Stimulated activated CD8-positive, alpha-beta memory T cell treated with anti-CD3 and anti-CD28 coated beads, Interleukin-2, amount 100 ng/mL, for 48 hours (primary cell): ENCODE measurements around the gene FAM171A1.
"Not testable (repeated sequence)": the region's sequence is repeated elsewhere in the genome, so short reads cannot be mapped to it uniquely, and the experiment has no call there.

Experiments used
- DNase-seq, 2 donors: peaks; one replicate each; pipeline ENCODE4 v3.0.0-alpha.2; 2020; ENCODE audit warnings: low read depth in 2 of 2

The FAM171A1 gene

GRCh38 chr10:15290671-15291070, 80.4 kb downstream of the FAM171A1 start:
- DNase-seq, result no peak

- no peak for DNase-seq
Measured at GRCh38 chr10:15290150-15290549, 80.9 kb downstream of the FAM171A1 start.

GRCh38 chr10:15280974-15281373, 90.1 kb downstream of the FAM171A1 start:
- DNase-seq, result no peak

DNA sequence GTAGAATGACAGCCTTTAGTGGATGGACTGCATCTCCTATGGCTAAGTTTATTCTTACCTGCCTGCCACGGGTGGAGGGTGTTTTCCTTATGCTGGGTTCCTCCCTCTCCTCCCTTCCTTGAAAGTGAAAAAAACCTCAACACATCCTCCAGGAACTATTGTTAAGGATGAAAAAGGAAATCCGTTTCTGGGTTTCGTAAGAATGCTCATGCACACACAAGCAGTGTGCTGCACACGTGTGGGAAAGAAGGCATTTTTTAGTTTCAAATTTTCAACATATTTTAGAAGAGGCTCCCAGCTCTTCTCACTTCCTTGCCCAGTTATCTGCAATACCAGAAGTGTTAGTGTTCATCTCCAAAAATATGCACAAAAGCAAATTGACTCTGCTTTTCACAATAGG, 90.6 kb downstream of the FAM171A1 start:
- no peak for DNase-seq

GRCh38 chr10:15279236-15279635, 91.9 kb downstream of the FAM171A1 start:
- no peak for DNase-seq

DNA sequence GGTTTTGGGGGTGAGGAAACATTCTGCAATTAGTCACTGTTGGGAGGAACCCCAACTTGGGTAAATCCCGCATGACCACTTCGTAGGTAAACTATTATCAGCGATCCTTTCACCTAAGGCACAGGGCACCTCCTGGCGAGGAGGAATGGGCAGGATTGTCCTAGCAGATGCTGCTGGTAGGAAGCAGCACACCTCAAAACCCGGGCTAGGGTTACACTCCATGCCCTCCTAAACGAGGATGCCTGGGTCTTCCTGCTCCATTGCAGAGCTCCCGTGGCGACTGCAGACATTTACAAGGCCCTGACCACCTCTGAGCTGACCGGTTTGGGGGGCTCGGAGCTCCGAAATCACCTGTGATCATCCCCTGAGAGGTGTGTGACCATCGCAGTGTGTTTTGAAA, 92.3 kb downstream of the FAM171A1 start:
- no peak for DNase-seq

DNA sequence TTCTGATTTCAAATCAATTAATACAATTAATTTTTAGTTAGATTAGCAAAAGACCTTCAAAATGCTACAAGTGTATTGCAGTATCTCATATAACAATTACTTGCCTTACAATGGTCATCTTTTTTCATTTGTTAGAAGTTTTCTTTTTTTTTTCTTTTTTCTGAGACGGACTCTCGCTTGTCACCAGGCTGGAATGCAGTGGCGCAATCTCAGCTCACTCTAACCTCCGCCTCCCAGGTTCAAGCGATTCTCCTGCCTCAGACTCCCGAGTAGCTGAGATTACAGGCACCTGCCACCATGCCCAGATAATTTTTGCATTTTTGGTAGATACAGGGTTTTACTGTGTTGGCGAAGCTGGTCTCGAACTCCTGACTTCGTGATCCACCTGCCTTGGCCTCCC, 95.0 kb downstream of the FAM171A1 start:
- DNase-seq, result not testable (repeated sequence)

GRCh38 chr10:15269838-15270237, 101.3 kb downstream of the FAM171A1 start:
- not testable (repeated sequence) for DNase-seq

DNA sequence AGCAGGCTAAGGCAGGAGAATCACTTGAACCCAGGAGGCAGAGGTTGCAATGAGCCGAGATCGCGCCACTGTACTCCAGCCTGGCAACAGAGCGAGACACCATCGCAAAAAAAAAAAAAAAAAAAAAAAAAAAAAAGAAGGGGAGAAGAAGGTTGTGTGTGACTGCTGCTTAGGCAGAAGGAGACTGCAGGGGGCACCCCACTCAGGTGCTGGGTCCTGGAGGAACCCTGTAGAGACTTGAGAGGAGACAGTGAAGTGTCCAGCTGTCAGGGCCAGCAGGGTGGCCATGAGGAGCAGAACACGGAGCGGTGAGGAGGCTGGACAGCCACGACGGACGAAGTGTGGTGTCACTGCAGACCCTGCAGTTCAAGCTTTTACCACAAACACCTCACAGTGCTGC, 103.6 kb downstream of the FAM171A1 start:
- DNase-seq, result no peak

DNA sequence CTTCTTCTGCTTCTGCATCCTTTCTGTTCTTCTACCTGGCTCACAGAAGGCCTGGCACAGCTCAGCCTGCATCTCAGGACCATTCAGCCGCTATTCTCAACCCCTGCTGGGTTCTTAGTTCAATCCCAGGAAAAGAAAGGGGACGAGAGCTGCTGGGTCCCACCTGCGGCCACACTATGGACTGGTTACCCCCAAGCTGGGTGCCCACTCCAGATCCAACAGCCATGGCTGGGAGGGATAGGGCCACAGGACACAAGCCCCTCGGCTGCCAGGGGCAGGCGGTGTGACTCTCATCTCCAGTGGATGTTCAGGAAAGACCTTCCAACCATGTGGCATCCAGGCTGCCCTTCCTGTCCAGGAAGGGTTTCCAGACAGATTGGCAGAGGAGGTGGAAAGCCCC, 105.0 kb downstream of the FAM171A1 start:
- DNase-seq, result no peak

- no peak for DNase-seq
Measured at GRCh38 chr10:15265558-15265957, 105.5 kb downstream of the FAM171A1 start.

DNA sequence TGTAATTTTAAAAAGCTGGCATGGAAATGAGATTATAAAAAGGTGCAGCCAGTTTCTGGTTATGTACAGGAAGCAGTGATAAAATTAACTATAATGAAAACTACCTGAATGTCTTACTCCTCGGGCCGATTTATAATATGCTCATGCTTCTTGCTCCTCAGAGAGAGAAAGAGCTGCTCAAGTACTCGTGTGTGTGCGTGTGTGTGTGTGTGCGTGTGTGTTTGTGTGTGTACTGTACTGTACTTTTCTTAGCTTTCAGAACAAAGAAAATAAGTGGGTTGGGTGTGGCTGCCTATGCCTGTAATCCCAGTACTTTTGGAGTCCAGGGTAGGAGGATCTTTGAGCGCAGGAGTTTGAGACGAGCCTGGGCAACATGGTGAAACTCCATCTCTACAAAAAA, 106.0 kb downstream of the FAM171A1 start:
- DNase-seq, result no peak

- DNase-seq, result no peak
Measured at GRCh38 chr10:15263657-15264323, 107.3 kb downstream of the FAM171A1 start.

- DNase-seq, result no peak
Measured at GRCh38 chr10:15262036-15262713, 108.9 kb downstream of the FAM171A1 start.

GRCh38 chr10:15259136-15259535, 112.0 kb downstream of the FAM171A1 start:
- no peak for DNase-seq

DNA sequence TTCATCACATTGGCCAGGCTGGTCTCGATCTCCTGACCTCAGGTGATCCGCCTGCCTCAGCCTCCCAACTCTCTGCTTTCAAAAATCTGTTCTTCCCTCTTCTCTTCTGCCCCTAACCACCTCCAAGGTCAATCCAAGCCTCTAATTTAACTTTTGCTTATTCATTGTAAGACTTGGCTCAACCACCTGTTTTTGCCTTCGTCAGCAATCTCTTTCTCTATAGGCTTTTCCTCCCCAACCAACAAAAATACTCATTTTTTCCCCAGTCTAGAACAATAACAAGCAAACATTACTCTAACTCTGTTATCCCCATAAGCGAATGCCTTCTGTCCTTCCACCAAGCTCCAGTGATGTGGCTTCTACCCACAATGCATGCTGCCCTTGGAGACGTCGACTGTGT, 112.8 kb downstream of the FAM171A1 start:
- DNase-seq, result no peak

DNA sequence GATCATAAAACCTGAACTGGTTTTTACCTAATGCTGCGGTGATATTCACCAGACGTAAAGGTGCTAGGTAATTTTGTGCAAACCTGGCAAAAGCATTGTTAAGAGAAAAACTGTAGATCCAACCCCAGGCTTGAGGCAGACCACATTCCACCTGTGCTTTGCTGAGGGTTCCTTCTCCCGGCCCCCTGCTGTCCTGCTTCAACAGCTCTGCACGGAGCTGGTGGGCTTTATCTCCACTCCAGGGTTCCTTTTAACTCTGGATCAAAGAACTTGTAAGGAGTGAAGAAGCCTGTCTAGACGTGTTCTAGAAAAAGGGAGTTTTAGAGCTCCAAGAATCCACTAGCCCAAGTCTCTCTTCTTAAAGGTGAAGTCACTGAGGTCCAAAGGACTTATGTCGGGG, 115.1 kb downstream of the FAM171A1 start:
- no peak for DNase-seq

DNA sequence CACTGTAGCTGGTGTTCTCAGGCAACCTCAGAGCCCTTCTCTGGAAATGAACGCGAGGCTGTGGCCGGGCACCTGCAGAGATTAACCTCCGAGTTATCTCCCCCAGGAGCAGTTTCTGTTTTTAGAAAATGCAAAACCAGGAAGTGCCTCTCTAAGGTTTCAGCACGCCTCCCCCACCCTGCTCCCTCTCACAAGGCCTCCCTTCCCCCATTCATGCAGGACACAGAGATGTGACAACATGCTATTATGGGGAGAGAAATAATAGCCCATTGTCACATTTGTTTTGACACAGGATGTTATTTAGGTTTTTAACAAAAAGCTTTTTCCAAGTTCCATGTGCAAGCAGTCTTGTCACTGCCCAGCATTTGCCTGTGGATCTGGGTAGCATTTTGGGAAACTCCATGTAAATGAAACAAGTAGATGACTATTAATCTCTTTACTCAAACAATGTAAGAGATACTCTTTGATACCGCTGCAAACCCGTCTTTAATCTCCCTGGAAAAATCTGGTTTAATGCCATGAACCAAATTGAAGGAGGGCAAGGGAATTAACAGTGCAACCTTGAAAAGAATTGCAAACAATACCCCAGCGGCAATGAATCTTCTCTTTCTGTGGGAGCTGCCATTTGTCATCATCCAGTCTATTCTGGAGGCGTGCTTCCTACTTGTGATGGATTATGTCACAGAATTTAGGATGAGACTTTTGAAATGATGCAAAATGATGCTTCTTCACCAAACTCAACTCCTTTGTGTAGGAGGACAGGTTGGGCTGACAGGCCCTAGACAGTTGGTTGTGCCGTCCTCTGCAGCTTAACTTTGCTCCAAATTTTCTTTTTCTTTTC, 116.1 kb downstream of the FAM171A1 start:
- peak in 1 of 2 donors; percentile 11 for DNase-seq

- DNase-seq, result no peak
Measured at GRCh38 chr10:15253951-15254807, 116.9 kb downstream of the FAM171A1 start.

- no peak for DNase-seq
Measured at GRCh38 chr10:15252396-15252795, 118.7 kb downstream of the FAM171A1 start.

DNA sequence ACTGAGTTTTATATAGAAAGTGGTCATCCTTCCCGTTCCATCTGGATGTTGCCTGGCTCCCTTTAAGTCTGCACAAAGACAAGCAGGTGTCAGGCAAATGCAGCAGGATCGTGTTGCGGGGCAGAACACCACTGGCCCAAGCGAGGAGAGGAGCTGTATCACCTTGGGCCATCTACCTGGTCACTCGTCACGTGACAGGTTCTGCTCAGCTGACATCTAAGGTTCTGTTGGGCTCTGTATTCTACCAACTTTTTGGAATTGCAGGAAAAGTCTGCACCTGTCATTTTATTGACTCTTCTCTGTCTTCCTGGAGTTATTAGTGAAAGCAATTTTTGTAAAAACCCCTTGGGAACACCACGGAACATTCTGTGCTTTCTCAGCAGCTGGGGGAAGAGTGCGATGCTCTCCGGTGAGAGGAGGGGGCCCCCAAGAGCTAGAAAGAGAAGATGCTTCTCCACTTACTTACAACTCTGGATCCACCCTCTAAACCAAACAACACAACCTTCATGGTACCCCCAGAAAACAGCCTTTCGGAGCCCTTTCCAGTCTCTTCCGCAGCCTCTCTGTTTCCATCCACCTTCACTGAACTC, 119.2 kb downstream of the FAM171A1 start:
- no peak for DNase-seq
